Ovary (tissue), 9 donors: ENCODE results near the gene FRG1. TPM values are rescaled to one million over a fixed set of nuclear protein-coding genes. Genes with fewer than 3 reads are reported as not detected.
"Not testable (repeated sequence)": the region's sequence is repeated elsewhere in the genome, so short reads cannot be mapped to it uniquely, and the experiment has no call there.

Experiments used
- DNase-seq, 5 donors: peaks; one replicate each; pipeline ENCODE4 v3.0.0-alpha.2; 2019 to 2020
- H3K27ac ChIP-seq, 2 donors: fragments of 200-600 bp; one replicate each; pipeline versions ENCODE4 v1.5.1 to v1.8.0; 2019 to 2022
- H3K27me3 ChIP-seq: fragments of 200-600 bp; one replicate; pipeline ENCODE4 v1.8.0; 2022
- H3K36me3 ChIP-seq: fragments of 200-600 bp; sonication (generic); one replicate; pipeline ENCODE4 v1.5.1; 2019
- H3K4me1 ChIP-seq: one replicate; pipeline ENCODE4 v1.8.1; 2013; ENCODE audit warnings: mild to moderate bottlenecking, moderate library complexity; ENCODE audit not compliant: insufficient read depth
- H3K4me3 ChIP-seq: fragments of 200-600 bp; sonication (generic); one replicate; pipeline ENCODE4 v1.5.1; 2017
- H3K9me3 ChIP-seq, 2 donors: fragments of 200-600 bp in 1 of 2; sonication (generic) in 1 of 2; one replicate each; pipeline versions ENCODE4 v1.5.1 to v1.8.1; 2013 to 2019; ENCODE audit warnings: mild to moderate bottlenecking in 1 of 2, moderate library complexity in 1 of 2
- EP300 ChIP-seq: sonication (generic); formaldehyde crosslinking; IDR thresholded peaks from one replicate; pipeline ENCODE4 v1.6.1; 2017; ENCODE audit warnings: antibody characterized with exemption
- POLR2A ChIP-seq: fragments of 450-650 bp; IDR thresholded peaks from one replicate; pipeline ENCODE4 v1.6.1; 2017; ENCODE audit warnings: antibody characterized with exemption, mild to moderate bottlenecking, moderate library complexity
- WGBS, 3 donors: extraction: QIAGEN DNeasy Blood & Tissue Kit in 1 of 3; methylation state at CpG; one replicate each; pipeline versions ENCODE4 v1.1.5 to v1.1.7; 2013 to 2017; 5-methylcytosine and 5-hydroxymethylcytosine counted together
- intact Hi-C, 4 donors: fragments of 100-400 bp; cut with DNase I; formaldehyde crosslinking; loops; one replicate each; pipeline versions ENCODE4 v1.11.0 to v1.15.1; 2022 to 2023
- polyA plus RNA-seq, 2 donors: library from polyadenylated mRNA; stranded (reverse); fragments of 200-250 nt in 1 of 2; fragments of 350-450 nt in 1 of 2; fragmentation: Illumina TruSeq in 1 of 2; extraction: RNeasy Lipid Tissue Mini Kit (QIAGEN cat#74804) in 1 of 2; gene quantifications; one replicate each; pipeline ENCODE4 v1.2.3, GENCODE V29; 2013 to 2014
- small RNA-seq: library from RNA; depleted of rRNA; stranded (forward); fragments of <200 nt; gene quantifications from one replicate; pipeline ENCODE3, GENCODE V24; 2016
- total RNA-seq, 7 donors: library from RNA; depleted of rRNA in 2 of 7; stranded (reverse); fragments of >200 nt in 2 of 7; fragmentation: NEBNext Ultra II Directional in 3 of 7; extraction: Animal tissue kit (Norgen Biotek cat#: 25700) in 3 of 7; gene quantifications; one replicate each; pipeline versions ENCODE4 v1.1.0 to v1.2.4, GENCODE V29; 2016 to 2023
- TF ChIP-seq, protein P1 (sequence below), 3 donors: fragments of 450-650 bp in 2 of 3; fragments of 200-600 bp in 1 of 3; IDR thresholded peaks; one replicate each; pipeline versions ENCODE4 v1.5.1 to v1.8.0; 2016 to 2022; ENCODE audit warnings: antibody characterized with exemption in 3 of 3, mild to moderate bottlenecking in 1 of 3
- donor health status: DM: no; HTN: no; CAD: no; lungs with moderate emphysema.
- donor health status: DM: no; HTN: no; CAD: no.
- donor health status: Bipolar disorder and iron deficiency.
- donor health status: DM: yes; HTN: yes; CAD: no.
- donor health status: DM: no; HTN: no; CAD: no.
- donor health status: DM: yes; HTN: yes; CAD: no.

Gene FRG1
- total and polyA plus RNA-seq, 9 donors, result 35.0 to 68.7 (median 43.5) TPM

DNA sequence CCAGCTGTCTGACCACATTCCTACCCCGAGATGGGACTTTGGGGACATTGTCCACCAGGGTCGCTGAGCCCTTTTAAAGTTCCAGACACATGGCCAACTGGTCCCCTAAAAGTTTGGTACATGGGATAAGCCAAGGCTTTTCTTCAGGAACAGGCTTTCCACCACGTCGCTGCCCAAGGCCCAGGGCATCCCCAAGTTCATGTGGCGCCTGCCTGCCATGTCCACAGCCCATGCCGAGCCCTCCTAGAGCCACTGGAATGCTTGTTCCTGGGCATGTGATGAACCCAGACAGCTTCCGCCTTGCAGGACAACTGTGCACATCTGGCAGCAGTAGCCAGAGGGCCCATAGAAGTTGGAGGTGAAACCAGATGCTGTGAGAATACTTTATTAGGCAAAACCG lies 41.3 kb downstream of the FRG1 start:
- no peaks in the 10 kb centered on the region for H3K36me3 ChIP-seq
- TF ChIP-seq, protein P1, sequence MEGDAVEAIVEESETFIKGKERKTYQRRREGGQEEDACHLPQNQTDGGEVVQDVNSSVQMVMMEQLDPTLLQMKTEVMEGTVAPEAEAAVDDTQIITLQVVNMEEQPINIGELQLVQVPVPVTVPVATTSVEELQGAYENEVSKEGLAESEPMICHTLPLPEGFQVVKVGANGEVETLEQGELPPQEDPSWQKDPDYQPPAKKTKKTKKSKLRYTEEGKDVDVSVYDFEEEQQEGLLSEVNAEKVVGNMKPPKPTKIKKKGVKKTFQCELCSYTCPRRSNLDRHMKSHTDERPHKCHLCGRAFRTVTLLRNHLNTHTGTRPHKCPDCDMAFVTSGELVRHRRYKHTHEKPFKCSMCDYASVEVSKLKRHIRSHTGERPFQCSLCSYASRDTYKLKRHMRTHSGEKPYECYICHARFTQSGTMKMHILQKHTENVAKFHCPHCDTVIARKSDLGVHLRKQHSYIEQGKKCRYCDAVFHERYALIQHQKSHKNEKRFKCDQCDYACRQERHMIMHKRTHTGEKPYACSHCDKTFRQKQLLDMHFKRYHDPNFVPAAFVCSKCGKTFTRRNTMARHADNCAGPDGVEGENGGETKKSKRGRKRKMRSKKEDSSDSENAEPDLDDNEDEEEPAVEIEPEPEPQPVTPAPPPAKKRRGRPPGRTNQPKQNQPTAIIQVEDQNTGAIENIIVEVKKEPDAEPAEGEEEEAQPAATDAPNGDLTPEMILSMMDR (IDR thresholded peaks at IDR 0.05), result no peak
- TF ChIP-seq POLR2A (no peak), EP300 (no peak)
- no peaks in the 10 kb centered on the region for H3K4me1 ChIP-seq
- no peak for DNase-seq
- no peaks in the 10 kb centered on the region for H3K9me3 ChIP-seq
- intact Hi-C loops, result no loop called here
- H3K4me3 ChIP-seq, result no peak overlapping the region
- 83 to 93% (median 90%) methylated on average over 8 of the region's 8 CpGs for WGBS, 3 donors
- H3K27ac ChIP-seq, result no peak overlapping the region
- no peaks in the 10 kb centered on the region for H3K27me3 ChIP-seq

DNA sequence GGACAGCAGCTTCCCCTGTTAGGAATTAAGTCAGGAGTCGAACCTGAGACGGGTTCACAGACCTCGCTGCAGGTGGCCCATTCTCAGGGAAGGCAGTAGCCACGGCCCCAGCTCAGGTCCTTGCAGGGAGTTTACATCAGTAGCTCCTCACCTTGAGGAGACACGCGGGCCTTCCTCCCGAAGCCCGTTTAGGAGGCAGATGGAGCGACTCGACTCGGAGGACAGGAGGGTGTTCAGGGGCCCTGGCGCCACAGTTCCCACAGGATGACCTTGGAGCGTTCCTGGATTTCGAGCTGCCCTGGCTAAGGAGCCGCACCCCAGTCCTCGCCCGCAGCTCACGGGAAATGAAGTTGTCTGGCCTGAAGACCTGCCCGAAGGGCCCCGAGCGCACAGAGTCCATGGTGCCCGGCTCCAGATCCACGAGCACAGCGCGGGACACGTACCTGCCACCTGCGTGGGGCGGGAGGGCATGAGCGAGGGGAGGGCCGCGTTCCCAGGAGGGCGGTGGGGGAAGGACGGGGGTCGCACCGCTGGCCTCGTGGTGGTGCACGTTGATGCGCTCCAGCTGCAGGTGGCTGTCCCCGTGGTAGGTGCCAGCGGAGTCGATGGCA lies 43.3 kb downstream of the FRG1 start:
- H3K36me3 ChIP-seq, H3K4me1 ChIP-seq, H3K4me3 ChIP-seq, H3K27ac ChIP-seq, H3K9me3 ChIP-seq, H3K27me3 ChIP-seq, intact Hi-C loops, DNase-seq: not testable (repeated sequence)
- WGBS, 3 donors, result 80 to 92% (median 90%) methylated on average over 16 to 33 of the region's 41 CpGs

DNA sequence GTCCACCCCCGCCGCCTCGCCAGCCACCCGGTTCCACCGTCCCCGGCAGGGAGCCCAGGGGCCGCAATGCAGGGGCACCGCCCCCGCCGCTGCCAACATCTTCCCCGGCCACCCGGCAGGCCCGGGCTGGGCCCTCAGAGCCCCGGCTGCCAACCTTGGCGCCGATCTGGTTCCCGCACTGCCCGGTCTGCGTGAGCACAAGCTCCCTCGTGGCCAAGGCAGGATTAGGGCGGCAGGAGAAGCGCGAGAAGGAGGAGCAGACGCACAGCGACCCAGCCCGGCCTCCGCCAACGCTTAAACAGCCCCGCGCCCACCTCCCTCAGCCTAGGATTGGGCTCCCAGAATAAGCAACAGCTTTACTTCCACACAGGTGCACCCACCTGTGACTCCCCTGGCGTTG lies 44.0 kb downstream of the FRG1 start:
- H3K27me3 ChIP-seq, H3K9me3 ChIP-seq, DNase-seq, H3K4me3 ChIP-seq, H3K36me3 ChIP-seq, H3K4me1 ChIP-seq, H3K27ac ChIP-seq, intact Hi-C loops: not testable (repeated sequence)
- WGBS, 3 donors, result 61 to 90% (median 80%) methylated on average over 7 to 20 of the region's 31 CpGs

- DNase-seq, H3K4me1 ChIP-seq, intact Hi-C loops, H3K9me3 ChIP-seq, H3K36me3 ChIP-seq, H3K27ac ChIP-seq, H3K4me3 ChIP-seq, H3K27me3 ChIP-seq: not testable (repeated sequence)
- WGBS, 3 donors, result 48 to 63% (median 53%) methylated on average over 4 of the region's 4 CpGs
These were observed 45.1 kb downstream of the FRG1 start for GRCh38 chr4:189985651-189986243.

GRCh38 chr4:189988877-189989431 lies 48.3 kb downstream of the FRG1 start:
- no peaks in the 10 kb centered on the region for H3K36me3 ChIP-seq
- H3K27me3 ChIP-seq, result no peaks in the 10 kb centered on the region
- no peak overlapping the region for H3K27ac ChIP-seq
- intact Hi-C loops, result no loop called here
- TF ChIP-seq POLR2A, result no peak
- TF ChIP-seq EP300, result no peak
- TF ChIP-seq, protein P1 (IDR thresholded peaks at IDR 0.05), result no peak
- no peak for DNase-seq
- 53 to 54% (median 54%) methylated on average over 3 of the region's 3 CpGs for WGBS, 3 donors
- H3K9me3 ChIP-seq, result no peaks in the 10 kb centered on the region
- no peaks in the 10 kb centered on the region for H3K4me1 ChIP-seq
- no peak overlapping the region for H3K4me3 ChIP-seq

GRCh38 chr4:189989941-189990340 lies 49.3 kb downstream of the FRG1 start:
- H3K36me3 ChIP-seq, H3K4me3 ChIP-seq, H3K9me3 ChIP-seq, H3K27me3 ChIP-seq, H3K27ac ChIP-seq, H3K4me1 ChIP-seq, DNase-seq, intact Hi-C loops: not testable (repeated sequence)
- WGBS, 3 donors, result 78 to 86% (median 81%) methylated on average over 3 of the region's 3 CpGs

Small RNA genes within 50 kb of the gene (small RNA-seq; reads per million reads assigned to genes)
- gene MLLT10P2, result not detected

Other genes starting within 250 kb of the FRG1 start
- not detected for gene FRG2, start 86.4 kb downstream of the FRG1 start, total RNA-seq
- gene FRG2, start 86.4 kb downstream of the FRG1 start, polyA plus RNA-seq, result not detected
- under 1 TPM in 2 of 7 donors, not detected in 5; 0.07 to 0.13 TPM for gene DBET, start 123.6 kb downstream of the FRG1 start, total RNA-seq
- gene DBET, start 123.6 kb downstream of the FRG1 start, polyA plus RNA-seq, result not detected
- not detected for gene DUX4, start 232.9 kb downstream of the FRG1 start, total RNA-seq
- gene DUX4, start 232.9 kb downstream of the FRG1 start, polyA plus RNA-seq, result not detected